Common myeloid progenitor, CD34-positive (primary cell): ENCODE data around the gene VEGFD.
A peak's percentile ranks its signal among the peaks of the same experiment; 100 is the strongest.

Experiments
- CTCF ChIA-PET: fragments of 350-600 bp; sonication (Branson Sonifier 250); formaldehyde crosslinking; loops from one replicate; lab custom pipeline; 2021; ENCODE audit warnings: antibody characterized with exemption; lab: Charles Lee
- POLR2A ChIA-PET: fragments of 350-600 bp; sonication (Branson Sonifier 250); formaldehyde crosslinking; loops from one replicate; lab custom pipeline; 2021; ENCODE audit warnings: antibody characterized with exemption; lab: Charles Lee
- DNase-seq, 3 donors: peaks; one replicate each; pipeline versions ENCODE4 v3.0.0 to v3.0.0-alpha.2; 2013
- H3K27ac ChIP-seq, 2 experiments: 1 replicate in 1 of 2; 2 replicates in 1 of 2; pipeline ENCODE4 v1.7.0; 2013; ENCODE audit warnings: inconsistent platforms in 2 of 2, low read length in 2 of 2, mild to moderate bottlenecking in 2 of 2, low read depth in 1 of 2, moderate library complexity in 1 of 2; ENCODE audit not compliant: severe bottlenecking in 2 of 2, insufficient read depth in 1 of 2, poor library complexity in 1 of 2
- H3K27me3 ChIP-seq, 5 experiments: replicated peaks in 2 of 5; 1 replicate in 3 of 5; 2 replicates in 2 of 5; pipeline versions ENCODE4 v1.6.1 to v1.7.0; 2013; ENCODE audit warnings: low read length in 4 of 5, mild to moderate bottlenecking in 2 of 5, moderate library complexity in 2 of 5, inconsistent platforms in 1 of 5; ENCODE audit not compliant: insufficient read depth in 5 of 5, control insufficient read depth in 4 of 5
- H3K36me3 ChIP-seq, 4 experiments: 1 replicate in 2 of 4; 2 replicates in 2 of 4; pipeline versions ENCODE4 v1.6.1 to v1.7.0; 2013; ENCODE audit warnings: low read length in 3 of 4, control low read depth in 1 of 4, mild to moderate bottlenecking in 1 of 4; ENCODE audit not compliant: control insufficient read depth in 4 of 4, insufficient read depth in 4 of 4
- H3K4me1 ChIP-seq, 4 experiments: 1 replicate in 3 of 4; 2 replicates in 1 of 4; pipeline versions ENCODE4 v1.6.1 to v1.7.1; 2013; ENCODE audit warnings: low read length in 3 of 4, mild to moderate bottlenecking in 3 of 4, control low read depth in 1 of 4, inconsistent platforms in 1 of 4, moderate library complexity in 1 of 4; ENCODE audit not compliant: control insufficient read depth in 4 of 4, insufficient read depth in 4 of 4; ENCODE audit errors: control extremely low read depth in 1 of 4
- H3K4me3 ChIP-seq, 7 experiments: 1 replicate in 4 of 7; 2 replicates in 3 of 7; pipeline versions ENCODE4 v1.5.1 to v1.7.0; 2013; ENCODE audit warnings: mild to moderate bottlenecking in 7 of 7, low read length in 6 of 7, moderate library complexity in 6 of 7, inconsistent platforms in 2 of 7, low read depth in 2 of 7, control low read depth in 1 of 7; ENCODE audit not compliant: insufficient read depth in 4 of 7, control insufficient read depth in 1 of 7; ENCODE audit errors: extremely low read depth in 1 of 7
- H3K9me3 ChIP-seq, 5 experiments: 1 replicate in 4 of 5; 2 replicates in 1 of 5; pipeline versions ENCODE4 v1.6.1 to v1.7.1; 2013; ENCODE audit warnings: low read length in 4 of 5, mild to moderate bottlenecking in 2 of 5, inconsistent platforms in 1 of 5, low read depth in 1 of 5, moderate library complexity in 1 of 5; ENCODE audit not compliant: control insufficient read depth in 4 of 5, insufficient read depth in 2 of 5; ENCODE audit errors: control extremely low read depth in 1 of 5
- WGBS: methylation state at CpG from one replicate; pipeline ENCODE4 v1.1.5; 2013; ENCODE audit not compliant: insufficient coverage; 5-methylcytosine and 5-hydroxymethylcytosine counted together

VEGFD gene

GRCh38 chrX:15345976-15346375, 38.2 kb downstream of the VEGFD start:
- 81% methylated on average over 3 of the region's 3 CpGs for WGBS
- no peak for DNase-seq
- POLR2A ChIA-PET = no interaction called here

DNA sequence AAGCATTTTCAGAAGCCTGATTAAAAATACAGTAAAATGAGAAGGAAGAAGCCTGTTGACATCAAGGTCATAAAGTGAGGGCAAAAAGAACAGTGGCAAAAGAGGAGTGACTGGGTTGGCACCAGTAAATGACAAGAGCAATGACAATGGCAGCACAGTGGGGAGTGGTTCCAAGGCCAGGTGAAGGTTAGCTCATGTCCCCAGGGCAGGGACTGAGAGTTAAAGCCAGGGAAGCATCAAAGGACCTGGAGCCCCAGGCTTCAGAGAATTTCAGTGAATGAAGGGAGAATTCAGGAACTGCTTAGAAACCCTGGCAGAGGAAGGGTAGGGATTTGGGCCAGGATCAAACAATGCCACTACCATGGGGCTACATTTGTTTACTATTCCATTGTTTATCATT, 40.1 kb downstream of the VEGFD start:
- DNase-seq = no peak
- CTCF ChIA-PET = no interaction called here
- no peak overlapping the region for H3K4me3 ChIP-seq

More at GRCh38 chrX:15345976-15346375, 38.2 kb downstream of the VEGFD start:
- Histone ChIP-seq H3K27me3 (peaks cover 0 to 30% (median 0%) of the 10 kb centered on the region in 5 experiments), H3K36me3 (no peaks in the 10 kb centered on the region), H3K4me1 (no peaks in the 10 kb centered on the region), H3K4me3 (no peak overlapping the region), H3K27ac (no peak overlapping the region), H3K9me3 (no peaks in the 10 kb centered on the region)
- CTCF ChIA-PET = interaction anchor here (1.3 kb wide), 1 partner anchor 48 kb away, joined by 3 read pairs; no protein-coding TSS in a partner anchor

DNA sequence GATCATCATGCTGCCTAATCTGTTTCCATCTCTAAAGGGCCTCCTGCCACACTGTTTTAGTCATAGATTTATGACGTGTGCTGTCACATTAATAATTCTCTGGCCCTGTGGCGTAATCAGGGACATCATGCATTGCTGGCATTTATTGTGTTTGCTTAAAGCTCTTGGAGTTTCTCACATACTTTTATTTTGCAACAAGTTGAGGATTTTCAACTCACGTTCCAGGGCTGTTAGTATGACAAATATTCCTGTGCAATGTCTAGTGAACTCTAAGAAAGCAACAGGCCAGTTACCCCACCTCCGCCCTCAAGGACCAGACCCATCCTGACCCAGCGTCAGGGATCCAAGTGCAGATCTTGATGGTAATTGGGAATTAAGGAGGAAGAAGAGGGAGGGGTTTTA, 41.1 kb downstream of the VEGFD start:
- Histone ChIP-seq H3K36me3 (no peaks in the 10 kb centered on the region), H3K27ac (no peak overlapping the region), H3K27me3 (peaks cover 0 to 37% (median 3%) of the 10 kb centered on the region in 5 experiments), H3K9me3 (no peaks in the 10 kb centered on the region), H3K4me3 (no peak overlapping the region), H3K4me1 (no peaks in the 10 kb centered on the region)
- 88% methylated on average over 4 of the region's 5 CpGs for WGBS
- ChIA-PET CTCF (interaction anchor here (1.1 kb wide), 1 partner anchor 128 kb away, joined by 4 read pairs; no protein-coding TSS in a partner anchor), POLR2A (no interaction called here)
- DNase-seq = no peak

More for the DNA sequence above, 40.1 kb downstream of the VEGFD start:
- Histone ChIP-seq H3K9me3 (no peaks in the 10 kb centered on the region), H3K27ac (no peak overlapping the region), H3K36me3 (no peaks in the 10 kb centered on the region), H3K27me3 (peaks cover 0 to 34% (median 0%) of the 10 kb centered on the region in 5 experiments), H3K4me1 (no peaks in the 10 kb centered on the region)
- POLR2A ChIA-PET = no interaction called here

GRCh38 chrX:15340867-15341266, 43.3 kb downstream of the VEGFD start:
- Histone ChIP-seq H3K4me1 (peaks cover 0 to 3% (median 1%) of the 10 kb centered on the region in 4 experiments), H3K27ac (no peak overlapping the region), H3K4me3 (no peak overlapping the region), H3K27me3 (peaks cover 3 to 40% (median 3%) of the 10 kb centered on the region in 5 experiments), H3K36me3 (no peaks in the 10 kb centered on the region), H3K9me3 (no peaks in the 10 kb centered on the region)
- no peak for DNase-seq
- ChIA-PET POLR2A (no interaction called here), CTCF (interaction anchor here (1.4 kb wide), 1 partner anchor 128 kb away, joined by 3 read pairs; no protein-coding TSS in a partner anchor)
- WGBS = no CpG with 5 or more reads among the region's 2 CpGs

DNA sequence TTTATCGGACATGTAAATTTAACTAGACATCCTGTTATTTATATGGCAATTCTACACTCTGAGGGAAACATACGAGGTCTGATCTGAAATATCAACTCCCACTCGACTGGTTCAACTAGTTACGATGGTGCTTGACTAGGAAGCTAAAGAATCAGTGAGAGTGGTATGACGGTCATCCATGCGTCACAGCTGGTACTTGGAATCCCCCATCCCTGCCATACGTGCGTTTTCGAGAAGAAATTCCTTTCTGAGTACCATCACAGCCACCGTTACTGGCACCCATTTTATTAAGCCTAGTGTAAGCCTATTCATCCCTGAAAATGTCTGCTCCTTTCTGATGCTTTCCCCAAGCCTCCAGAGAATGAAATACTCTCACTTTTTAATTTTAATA, 48.2 kb downstream of the VEGFD start:
- DNase-seq = peak; percentile 71 to 79 (median 78)
- H3K4me3 ChIP-seq = peak overlapping the region in 6 of 7 experiments; percentile 60 to 83 (median 77)
- H3K36me3 ChIP-seq = peaks cover 0 to 10% (median 5%) of the 10 kb centered on the region in 4 experiments
- peaks cover 0 to 4% (median 0%) of the 10 kb centered on the region in 5 experiments for H3K9me3 ChIP-seq
- POLR2A ChIA-PET = no interaction called here
- H3K27ac ChIP-seq = peak overlapping the region; percentile 65 to 67
- 39% methylated on average over 9 of the region's 10 CpGs for WGBS
- H3K27me3 ChIP-seq = peaks cover 3 to 40% (median 3%) of the 10 kb centered on the region in 5 experiments
- H3K4me1 ChIP-seq = peaks cover 0 to 10% (median 2%) of the 10 kb centered on the region in 4 experiments
- CTCF ChIA-PET = no interaction called here

- 30% methylated on average over 60 of the region's 72 CpGs for WGBS
- Histone ChIP-seq H3K27ac (peak within 1 kb of the TSS; percentile 65 to 79), H3K4me3 (peak within 1 kb of the TSS; percentile 73 to 90 (median 77)), H3K36me3 (peaks cover 0 to 13% (median 6%) of the 10 kb centered on the region in 4 experiments), H3K27me3 (peaks cover 3 to 36% (median 3%) of the 10 kb centered on the region in 5 experiments), H3K9me3 (peaks cover 0 to 4% (median 0%) of the 10 kb centered on the region in 5 experiments), H3K4me1 (peaks cover 0 to 10% (median 2%) of the 10 kb centered on the region in 4 experiments)
- CTCF ChIA-PET = no interaction called here
- POLR2A ChIA-PET = no interaction called here
- peak; percentile 94 to 98 (median 97) for DNase-seq
These were observed 48.8 kb downstream of the VEGFD start, which contains the start of gene PIGA for GRCh38 chrX:15335135-15336022. PIGA (minus strand) TSS chrX:15335523; CDS start chrX:15331930, 3,593 bp downstream.
